GM19023 (cell line): ENCODE data around the gene USP1.

Source experiments
- ATAC-seq: cut with Tn5 transposase; IDR thresholded peaks from one replicate; pipeline ENCODE4 v1.9.1; 2021; ENCODE audit warnings: mild to moderate bottlenecking, moderate library complexity; ENCODE audit not compliant: unreplicated experiment

Gene USP1

GRCh38 chr1:62425041-62425440 lies 11.8 kb upstream of the USP1 start:
- ATAC-seq: no peak

GRCh38 chr1:62426237-62426636 lies 10.6 kb upstream of the USP1 start:
- no peak for ATAC-seq

- ATAC-seq: no peak
Observed at GRCh38 chr1:62426794-62427193, 10.1 kb upstream of the USP1 start.

GRCh38 chr1:62428351-62428750 lies 8.5 kb upstream of the USP1 start:
- ATAC-seq: no peak

- ATAC-seq: no peak
Observed at GRCh38 chr1:62429581-62429980, 7.3 kb upstream of the USP1 start.

- ATAC-seq: no peak
Observed at GRCh38 chr1:62433861-62434617, 2.8 kb upstream of the USP1 start.

DNA sequence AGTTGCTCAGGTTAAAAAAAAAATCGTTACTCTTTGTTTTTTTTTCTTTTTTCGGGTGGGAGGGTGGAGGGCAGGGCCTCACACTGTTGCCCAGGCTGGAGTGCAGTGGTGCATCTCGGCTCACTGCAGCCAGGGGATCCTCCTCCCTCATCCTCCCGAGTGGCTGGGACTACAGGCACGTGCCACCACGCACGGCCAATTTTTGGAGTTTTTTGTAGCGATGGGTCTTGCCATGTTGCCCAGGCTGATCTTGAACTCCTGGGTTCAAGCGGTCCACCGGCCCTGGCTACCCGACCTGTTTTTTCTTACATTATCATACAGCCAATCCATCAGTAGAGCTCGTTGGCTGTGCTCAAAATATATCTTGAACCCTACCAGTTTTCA lies 2.2 kb upstream of the USP1 start:
- ATAC-seq: no peak

GRCh38 chr1:62435231-62436038 lies 1.4 kb upstream of the USP1 start:
- no peak for ATAC-seq

- ATAC-seq: peak; percentile 69
Observed at GRCh38 chr1:62436039-62436465, 797 bp upstream of the USP1 start.

- peak; percentile 1 for ATAC-seq
Observed at GRCh38 chr1:62437273-62437940, 558 bp downstream of the USP1 start.

GRCh38 chr1:62438163-62438562 lies 1.3 kb downstream of the USP1 start:
- no peak for ATAC-seq

- no peak for ATAC-seq
Observed at GRCh38 chr1:62439652-62440371, 3.0 kb downstream of the USP1 start.

- ATAC-seq: no peak
Observed at GRCh38 chr1:62444701-62445100, 7.9 kb downstream of the USP1 start.

- ATAC-seq: no peak
Observed at GRCh38 chr1:62448221-62448933, 11.5 kb downstream of the USP1 start.

- no peak for ATAC-seq
Observed at GRCh38 chr1:62450301-62450700, 13.5 kb downstream of the USP1 start.

GRCh38 chr1:62452951-62453350 lies 16.1 kb downstream of the USP1 start:
- no peak for ATAC-seq

DNA sequence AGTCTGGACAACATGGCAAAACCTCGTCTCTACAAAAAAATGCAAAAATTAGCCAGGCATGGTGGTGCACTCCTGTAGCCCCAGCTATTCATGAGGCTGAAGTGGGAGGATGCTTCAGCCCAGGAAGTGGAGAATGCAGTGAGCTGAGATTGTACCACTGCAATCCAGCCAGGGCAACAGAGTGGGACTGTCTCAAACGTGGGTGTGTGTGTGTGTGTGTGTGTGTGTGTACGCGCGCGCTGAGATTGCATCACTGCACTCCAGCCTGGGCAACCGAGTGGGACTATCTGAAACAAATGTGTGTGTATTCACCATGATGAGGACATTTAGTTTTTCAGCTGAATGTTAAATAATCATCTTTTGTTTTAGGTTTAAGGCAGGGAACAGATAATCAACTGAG lies 21.1 kb downstream of the USP1 start:
- ATAC-seq: no peak

DNA sequence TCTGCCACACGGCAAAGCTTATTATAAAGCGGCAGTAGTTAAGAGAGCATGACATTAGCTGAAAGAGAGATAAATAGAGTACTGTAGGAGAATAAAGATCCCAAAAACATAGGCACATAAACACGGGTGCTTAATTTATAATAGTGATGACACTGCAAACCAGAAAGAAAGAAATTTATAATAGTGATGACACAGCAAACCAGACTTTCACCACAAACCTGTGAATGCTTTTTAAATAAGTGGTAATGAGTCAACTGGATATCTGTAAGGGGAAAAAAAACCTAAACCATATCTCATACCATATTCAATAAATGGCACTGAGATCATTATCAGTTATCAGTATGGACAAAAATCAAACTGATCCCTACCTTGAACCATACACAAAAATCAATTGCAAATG lies 25.5 kb downstream of the USP1 start:
- no peak for ATAC-seq

DNA sequence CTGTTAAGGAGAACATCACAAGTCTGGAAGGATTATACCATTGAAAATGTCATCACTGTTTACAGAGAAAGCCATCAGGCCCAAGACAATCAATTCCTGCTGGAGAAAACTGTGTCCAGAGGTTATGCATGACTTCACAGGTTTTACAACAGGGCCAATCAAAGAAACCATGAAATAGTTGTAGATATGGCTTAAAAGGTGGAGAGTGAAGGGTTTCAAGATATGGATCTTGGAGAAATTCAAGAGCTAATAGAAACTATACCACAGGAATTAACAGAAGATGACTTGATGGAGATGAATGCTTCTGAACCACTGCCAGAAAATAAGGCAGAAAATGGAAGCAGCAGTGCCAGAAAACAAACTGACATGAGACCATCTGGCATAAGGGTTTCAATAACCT lies 30.2 kb downstream of the USP1 start:
- ATAC-seq: no peak

- ATAC-seq: no peak
Observed at GRCh38 chr1:62476525-62477219, 39.8 kb downstream of the USP1 start.
